Activated CD8-positive, alpha-beta T cell treated with anti-CD3 and anti-CD28 coated beads, Interleukin-2, amount 10 ng/mL, durations not matched to agents 7 days and 5 days (primary cell): ENCODE results near the gene GET3. TPM values are rescaled to one million over a fixed set of nuclear protein-coding genes. Genes with fewer than 3 reads are reported as not detected.

ENCODE experiments used
- ATAC-seq: fragments of 150-1000 bp; cut with Tn5 transposase; one replicate; pipeline ENCODE4 v1.10.0; 2021; ENCODE audit warnings: moderate library complexity
- CTCF ChIA-PET: fragments of 350-600 bp; sonication (Branson Sonifier 250); formaldehyde crosslinking; loops from one replicate; lab custom pipeline; 2021; ENCODE audit warnings: antibody characterized with exemption; lab: Charles Lee
- POLR2A ChIA-PET: fragments of 350-600 bp; sonication (Branson Sonifier 250); formaldehyde crosslinking; loops from one replicate; lab custom pipeline; 2021; ENCODE audit warnings: antibody characterized with exemption; lab: Charles Lee
- DNase-seq: peaks from one replicate; pipeline ENCODE4 v3.0.0-alpha.2; 2020
- H3K27ac Mint-ChIP-seq: one replicate; pipeline ENCODE4 v1.8.0; 2021; ENCODE audit warnings: mild to moderate bottlenecking, mixed read lengths
- H3K27me3 Mint-ChIP-seq: one replicate; pipeline ENCODE4 v1.8.0; 2021; ENCODE audit warnings: low read depth, mixed read lengths
- H3K36me3 Mint-ChIP-seq: one replicate; pipeline ENCODE4 v1.8.0; 2021; ENCODE audit warnings: low read depth, mixed read lengths
- H3K4me1 Mint-ChIP-seq: one replicate; pipeline ENCODE4 v1.8.0; 2021; ENCODE audit warnings: low read depth, mixed read lengths
- H3K4me3 Mint-ChIP-seq: one replicate; pipeline ENCODE4 v1.8.0; 2021; ENCODE audit warnings: mild to moderate bottlenecking, mixed read lengths
- H3K9me3 Mint-ChIP-seq: one replicate; pipeline ENCODE4 v1.8.0; 2022; ENCODE audit warnings: mixed read lengths; ENCODE audit not compliant: insufficient read depth
- total RNA-seq, 2 experiments: library from RNA; stranded (reverse); gene quantifications; one replicate each; pipeline ENCODE4 v1.2.3, GENCODE V29; 2021

The GET3 gene
- total RNA-seq, 2 experiments from 2014 or later: 66.8 to 71.5 TPM

GRCh38 chr19:12788042-12788681 lies 50.9 kb downstream of the GET3 start:
- peaks cover 10% of the 10 kb centered on the region for H3K36me3 Mint-ChIP-seq
- POLR2A ChIA-PET: interaction anchor here (1.0 to 2.9 kb wide), 2 partner anchors 10 to 367 kb away, joined by 3 to 20 read pairs; no protein-coding TSS in a partner anchor
- H3K27me3 Mint-ChIP-seq: no peaks in the 10 kb centered on the region
- ATAC-seq (no peak), DNase-seq (no peak)
- H3K4me1 Mint-ChIP-seq: peaks cover 31% of the 10 kb centered on the region
- CTCF ChIA-PET: interaction anchor here (1.0 to 3.4 kb wide), 4 partner anchors 8 to 22 kb away, joined by 3 to 31 read pairs (median 6); no protein-coding TSS in a partner anchor
- H3K4me3 Mint-ChIP-seq: peak overlapping the region; percentile 84
- peak overlapping the region; percentile 91 for H3K27ac Mint-ChIP-seq
- no peaks in the 10 kb centered on the region for H3K9me3 Mint-ChIP-seq

GRCh38 chr19:12788682-12789097 lies 51.4 kb downstream of the GET3 start:
- no peak for DNase-seq
- Mint-ChIP-seq H3K27ac (peak overlapping the region; percentile 91), H3K9me3 (no peaks in the 10 kb centered on the region), H3K36me3 (peaks cover 12% of the 10 kb centered on the region), H3K27me3 (no peaks in the 10 kb centered on the region), H3K4me1 (peaks cover 27% of the 10 kb centered on the region), H3K4me3 (peak overlapping the region; percentile 84)
- no peak for ATAC-seq
- ChIA-PET CTCF (interaction anchor here (0.9 to 3.4 kb wide), 4 partner anchors 11 to 28 kb away, joined by 3 to 31 read pairs (median 4); no protein-coding TSS in a partner anchor), POLR2A (interaction anchor here (1.0 to 2.9 kb wide), 3 partner anchors 11 to 367 kb away, joined by 3 to 20 read pairs (median 3); no protein-coding TSS in a partner anchor)

- H3K4me1 Mint-ChIP-seq: peaks cover 28% of the 10 kb centered on the region
- H3K9me3 Mint-ChIP-seq: no peaks in the 10 kb centered on the region
- POLR2A ChIA-PET: interaction anchor here (1.0 to 2.9 kb wide), 3 partner anchors 11 to 366 kb away, joined by 3 to 20 read pairs (median 3); no protein-coding TSS in a partner anchor
- no peak for ATAC-seq
- H3K4me3 Mint-ChIP-seq: peak overlapping the region; percentile 92
- no peaks in the 10 kb centered on the region for H3K27me3 Mint-ChIP-seq
- peak overlapping the region; percentile 91 for H3K27ac Mint-ChIP-seq
- no peak for DNase-seq
- CTCF ChIA-PET: interaction anchor here (0.9 to 3.4 kb wide), 3 partner anchors 11 to 29 kb away, joined by 3 to 31 read pairs (median 5); no protein-coding TSS in a partner anchor
- peaks cover 12% of the 10 kb centered on the region for H3K36me3 Mint-ChIP-seq
Measured at GRCh38 chr19:12789098-12789903, 52.0 kb downstream of the GET3 start.

- Mint-ChIP-seq H3K4me3 (peak overlapping the region; percentile 92), H3K27ac (peak overlapping the region; percentile 97), H3K27me3 (no peaks in the 10 kb centered on the region), H3K36me3 (peaks cover 12% of the 10 kb centered on the region), H3K9me3 (no peaks in the 10 kb centered on the region), H3K4me1 (peaks cover 35% of the 10 kb centered on the region)
- DNase-seq (peak; percentile 97), ATAC-seq (peak; percentile 50)
- CTCF ChIA-PET: interaction anchor here (0.9 to 11.4 kb wide), 7 partner anchors 8 to 57 kb away, joined by 3 to 390 read pairs (median 23); partner anchors contain the start of gene HOOK2
- POLR2A ChIA-PET: interaction anchor here (1.1 to 8.4 kb wide), 4 partner anchors 12 to 14 kb away, joined by 3 to 380 read pairs (median 27); partner anchors contain the start of genes HOOK2, PRDX2 and THSD8
Measured at GRCh38 chr19:12789904-12790619, 52.8 kb downstream of the GET3 start.

- ATAC-seq (no peak), DNase-seq (peak; percentile 40)
- Mint-ChIP-seq H3K4me1 (peaks cover 39% of the 10 kb centered on the region), H3K27ac (peak overlapping the region; percentile 97), H3K9me3 (no peaks in the 10 kb centered on the region), H3K27me3 (no peaks in the 10 kb centered on the region), H3K4me3 (peak overlapping the region; percentile 92), H3K36me3 (peaks cover 12% of the 10 kb centered on the region)
- CTCF ChIA-PET: interaction anchor here (1.8 to 11.4 kb wide), 8 partner anchors 9 to 147 kb away, joined by 4 to 390 read pairs (median 12); partner anchors contain the start of genes CALR, HOOK2, THSD8 and TRIR
- POLR2A ChIA-PET: interaction anchor here (0.6 to 8.4 kb wide), 10 partner anchors 11 to 1249 kb away, joined by 3 to 380 read pairs (median 6); partner anchors contain the start of genes FARSA, HOOK2, PRDX2 and RNASEH2A
Measured at GRCh38 chr19:12790628-12791344, 53.5 kb downstream of the GET3 start.

- DNase-seq: peak; percentile 97
- peak; percentile 43 for ATAC-seq
- H3K4me1 Mint-ChIP-seq: peaks cover 46% of the 10 kb centered on the region
- ChIA-PET POLR2A (interaction anchor here (0.6 to 8.4 kb wide), 17 partner anchors 11 to 1701 kb away, joined by 3 to 380 read pairs (median 4); partner anchors contain the start of genes FARSA, FBXW9, HOOK2 and PRDX2), CTCF (interaction anchor here (1.8 to 11.4 kb wide), 8 partner anchors 9 to 146 kb away, joined by 4 to 390 read pairs (median 12); partner anchors contain the start of genes CALR, HOOK2, THSD8 and TRIR)
- peak within 1 kb of the TSS; percentile 97 for H3K27ac Mint-ChIP-seq
- peaks cover 15% of the 10 kb centered on the region for H3K36me3 Mint-ChIP-seq
- no peaks in the 10 kb centered on the region for H3K27me3 Mint-ChIP-seq
- no peaks in the 10 kb centered on the region for H3K9me3 Mint-ChIP-seq
- H3K4me3 Mint-ChIP-seq: peak within 1 kb of the TSS; percentile 92
Measured at GRCh38 chr19:12791345-12792050, 54.2 kb downstream of the GET3 start, which contains the start of gene JUNB. Gene JUNB, plus strand, starts transcription at chr19:12791486. Its CDS starts 286 bp downstream, at chr19:12791772.

- Mint-ChIP-seq H3K4me1 (peaks cover 46% of the 10 kb centered on the region), H3K36me3 (peaks cover 15% of the 10 kb centered on the region)
Measured at GRCh38 chr19:12792051-12792852, 55.0 kb downstream of the GET3 start.

GRCh38 chr19:12792853-12793289 lies 55.6 kb downstream of the GET3 start:
- ChIA-PET POLR2A (interaction anchor here (0.6 to 8.4 kb wide), 13 partner anchors 9 to 1234 kb away, joined by 3 to 380 read pairs (median 4); partner anchors contain the start of genes ELOF1, HOOK2, PRDX2 and RNASEH2A), CTCF (interaction anchor here (0.6 to 11.4 kb wide), 11 partner anchors 9 to 145 kb away, joined by 3 to 390 read pairs (median 7); partner anchors contain the start of genes CALR, HOOK2, THSD8 and TRIR)
- H3K9me3 Mint-ChIP-seq: no peaks in the 10 kb centered on the region
- peaks cover 15% of the 10 kb centered on the region for H3K36me3 Mint-ChIP-seq
- H3K27ac Mint-ChIP-seq: peak overlapping the region; percentile 97
- no peak for ATAC-seq
- peaks cover 45% of the 10 kb centered on the region for H3K4me1 Mint-ChIP-seq
- H3K27me3 Mint-ChIP-seq: no peaks in the 10 kb centered on the region
- peak overlapping the region; percentile 92 for H3K4me3 Mint-ChIP-seq
- no peak for DNase-seq

More at GRCh38 chr19:12792051-12792852, 55.0 kb downstream of the GET3 start:
- peak overlapping the region; percentile 97 for H3K27ac Mint-ChIP-seq
- ATAC-seq (peak; percentile 0), DNase-seq (peak; percentile 88)
- H3K4me3 Mint-ChIP-seq: peak overlapping the region; percentile 92
- ChIA-PET CTCF (interaction anchor here (1.2 to 11.4 kb wide), 9 partner anchors 10 to 145 kb away, joined by 3 to 390 read pairs (median 9); partner anchors contain the start of genes CALR, HOOK2, THSD8 and TRIR), POLR2A (interaction anchor here (0.7 to 8.4 kb wide), 20 partner anchors 10 to 1702 kb away, joined by 3 to 380 read pairs (median 4); partner anchors contain the start of genes FARSA, FBXW9, HOOK2 and PRDX2)
- no peaks in the 10 kb centered on the region for H3K9me3 Mint-ChIP-seq
- no peaks in the 10 kb centered on the region for H3K27me3 Mint-ChIP-seq
